GM13977 (cell line): Measurements from ENCODE around the gene BCL2L2.
"Not testable (repeated sequence)": the region's sequence is repeated elsewhere in the genome, so short reads cannot be mapped to it uniquely, and the experiment has no call there.

Source experiments
- DNase-seq: peaks from one replicate; pipeline ENCODE4 v3.0.0; 2012; ENCODE audit warnings: low spot score
- CTCF ChIP-seq: IDR thresholded peaks from 2 replicates; pipeline ENCODE4 v1.5.1; 2012; ENCODE audit warnings: mild to moderate bottlenecking, control low read depth; ENCODE audit not compliant: insufficient read depth; ENCODE audit errors: extremely low read depth, missing control alignments
- in situ Hi-C: fragments of 300-500 bp; cut with MboI; formaldehyde crosslinking; loops from one replicate; pipeline ENCODE4 v1.12.0; 2022; ENCODE audit warnings: low sequenced_read_pairs, low pct_unique_long_range_greater_than_20kb, mixed read lengths, inconsistent platforms; ENCODE audit not compliant: unreplicated experiment

The BCL2L2 gene

GRCh38 chr14:23322568-23323517 lies 16.2 kb downstream of the BCL2L2 start:
- in situ Hi-C loops = no loop called here
- no peak for TF ChIP-seq CTCF
- no peak for DNase-seq

GRCh38 chr14:23323838-23324454 lies 17.3 kb downstream of the BCL2L2 start:
- in situ Hi-C loops = no loop called here
- no peak for TF ChIP-seq CTCF
- no peak for DNase-seq

- TF ChIP-seq CTCF = no peak
- DNase-seq = no peak
- in situ Hi-C loops = no loop called here
Observed at GRCh38 chr14:23324455-23324846, 17.8 kb downstream of the BCL2L2 start.

- DNase-seq = no peak
- in situ Hi-C loops = no loop called here
- no peak for TF ChIP-seq CTCF
Observed at GRCh38 chr14:23324993-23325392, 18.4 kb downstream of the BCL2L2 start.

- DNase-seq, in situ Hi-C loops: not testable (repeated sequence)
Observed at GRCh38 chr14:23325746-23326145, 19.1 kb downstream of the BCL2L2 start.

GRCh38 chr14:23326491-23327332 lies 20.1 kb downstream of the BCL2L2 start:
- in situ Hi-C loops = no loop called here
- no peak for TF ChIP-seq CTCF
- no peak for DNase-seq
